Prostate gland (tissue), 2 donors: ENCODE measurements around the gene PACC1.

ENCODE experiments used
- POLR2AphosphoS5 ChIP-seq: sonication (generic); formaldehyde crosslinking; IDR thresholded peaks from one replicate; pipeline ENCODE4 v1.6.1; 2017; ENCODE audit warnings: antibody characterized with exemption
- TF ChIP-seq, protein P1 (sequence below), 4 experiments: fragments of 200-600 bp in 2 of 4; fragments of 450-650 bp in 2 of 4; sonication (generic) in 2 of 4; IDR thresholded peaks; 1 replicate in 3 of 4; 2 replicates in 1 of 4; pipeline ENCODE4 v1.5.1; 2016 to 2019; ENCODE audit warnings: antibody characterized with exemption in 4 of 4, mild to moderate bottlenecking in 2 of 4, moderate library complexity in 2 of 4

DNA sequence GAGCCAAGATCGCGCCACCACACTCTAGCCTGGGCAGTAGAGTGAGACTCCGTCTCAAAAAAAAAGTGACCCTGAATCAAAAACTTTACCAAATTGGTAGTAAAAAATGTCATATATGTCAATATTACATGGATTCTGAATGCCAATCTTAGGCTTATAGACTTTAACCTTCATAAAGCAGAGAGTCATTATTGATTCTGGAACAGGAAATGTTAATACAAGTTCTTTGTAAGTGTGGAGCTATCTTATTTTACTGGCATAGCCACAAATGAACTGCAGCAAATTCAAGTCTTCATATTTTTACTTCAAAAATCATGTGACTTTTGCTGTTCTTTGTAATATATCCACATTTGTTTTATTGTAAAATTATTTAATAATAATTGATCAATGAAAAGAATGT is 88.1 kb downstream of the PACC1 start:
- TF ChIP-seq, protein P1, sequence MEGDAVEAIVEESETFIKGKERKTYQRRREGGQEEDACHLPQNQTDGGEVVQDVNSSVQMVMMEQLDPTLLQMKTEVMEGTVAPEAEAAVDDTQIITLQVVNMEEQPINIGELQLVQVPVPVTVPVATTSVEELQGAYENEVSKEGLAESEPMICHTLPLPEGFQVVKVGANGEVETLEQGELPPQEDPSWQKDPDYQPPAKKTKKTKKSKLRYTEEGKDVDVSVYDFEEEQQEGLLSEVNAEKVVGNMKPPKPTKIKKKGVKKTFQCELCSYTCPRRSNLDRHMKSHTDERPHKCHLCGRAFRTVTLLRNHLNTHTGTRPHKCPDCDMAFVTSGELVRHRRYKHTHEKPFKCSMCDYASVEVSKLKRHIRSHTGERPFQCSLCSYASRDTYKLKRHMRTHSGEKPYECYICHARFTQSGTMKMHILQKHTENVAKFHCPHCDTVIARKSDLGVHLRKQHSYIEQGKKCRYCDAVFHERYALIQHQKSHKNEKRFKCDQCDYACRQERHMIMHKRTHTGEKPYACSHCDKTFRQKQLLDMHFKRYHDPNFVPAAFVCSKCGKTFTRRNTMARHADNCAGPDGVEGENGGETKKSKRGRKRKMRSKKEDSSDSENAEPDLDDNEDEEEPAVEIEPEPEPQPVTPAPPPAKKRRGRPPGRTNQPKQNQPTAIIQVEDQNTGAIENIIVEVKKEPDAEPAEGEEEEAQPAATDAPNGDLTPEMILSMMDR (IDR thresholded peaks at IDR 0.05), result no peak
- TF ChIP-seq POLR2AphosphoS5, result no peak
